A673 (cell line): Measurements from ENCODE around the gene P4HA1.

Source experiments
- EZH2 ChIP-seq: fragments of 200-600 bp; sonication (generic); IDR thresholded peaks from 2 replicates; pipeline ENCODE4 v1.6.1; 2017; ENCODE audit warnings: borderline replicate concordance, low read depth, mild to moderate bottlenecking, mixed read lengths, antibody characterized with exemption, low read length; ENCODE audit not compliant: poor library complexity, severe bottlenecking
- TF ChIP-seq, protein P1 (sequence below): fragments of 300-800, 200-600 bp; sonication (generic); conservative IDR thresholded peaks from 2 replicates; pipeline ENCODE4 v1.5.1; 2017; ENCODE audit warnings: low read depth, mild to moderate bottlenecking, antibody characterized with exemption, low read length, moderate library complexity, mixed read lengths

DNA sequence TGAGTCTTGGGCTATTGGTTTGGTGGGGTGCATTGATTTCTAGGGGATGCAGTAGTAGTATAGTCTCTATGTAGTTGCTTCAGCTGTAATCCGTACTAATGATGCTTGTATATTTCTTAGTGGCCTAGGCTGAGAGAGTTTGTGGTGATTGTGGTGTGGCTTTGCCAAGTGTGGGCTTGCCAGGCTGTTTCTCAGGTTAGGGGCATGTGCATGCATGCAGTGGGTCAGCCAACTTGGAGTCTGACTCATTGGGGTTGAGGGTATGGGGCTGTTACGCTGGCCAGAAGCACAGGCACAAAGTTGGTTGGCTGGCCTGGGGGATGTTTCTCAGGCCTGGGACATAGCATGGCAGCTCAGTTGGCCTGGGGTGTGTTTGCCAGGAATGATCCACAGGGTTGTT lies 116.3 kb downstream of the P4HA1 start:
- TF ChIP-seq, protein P1, sequence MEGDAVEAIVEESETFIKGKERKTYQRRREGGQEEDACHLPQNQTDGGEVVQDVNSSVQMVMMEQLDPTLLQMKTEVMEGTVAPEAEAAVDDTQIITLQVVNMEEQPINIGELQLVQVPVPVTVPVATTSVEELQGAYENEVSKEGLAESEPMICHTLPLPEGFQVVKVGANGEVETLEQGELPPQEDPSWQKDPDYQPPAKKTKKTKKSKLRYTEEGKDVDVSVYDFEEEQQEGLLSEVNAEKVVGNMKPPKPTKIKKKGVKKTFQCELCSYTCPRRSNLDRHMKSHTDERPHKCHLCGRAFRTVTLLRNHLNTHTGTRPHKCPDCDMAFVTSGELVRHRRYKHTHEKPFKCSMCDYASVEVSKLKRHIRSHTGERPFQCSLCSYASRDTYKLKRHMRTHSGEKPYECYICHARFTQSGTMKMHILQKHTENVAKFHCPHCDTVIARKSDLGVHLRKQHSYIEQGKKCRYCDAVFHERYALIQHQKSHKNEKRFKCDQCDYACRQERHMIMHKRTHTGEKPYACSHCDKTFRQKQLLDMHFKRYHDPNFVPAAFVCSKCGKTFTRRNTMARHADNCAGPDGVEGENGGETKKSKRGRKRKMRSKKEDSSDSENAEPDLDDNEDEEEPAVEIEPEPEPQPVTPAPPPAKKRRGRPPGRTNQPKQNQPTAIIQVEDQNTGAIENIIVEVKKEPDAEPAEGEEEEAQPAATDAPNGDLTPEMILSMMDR = no peak
- no peak for TF ChIP-seq EZH2
